ENCODE results near the gene AFAP1L1.

DNA sequence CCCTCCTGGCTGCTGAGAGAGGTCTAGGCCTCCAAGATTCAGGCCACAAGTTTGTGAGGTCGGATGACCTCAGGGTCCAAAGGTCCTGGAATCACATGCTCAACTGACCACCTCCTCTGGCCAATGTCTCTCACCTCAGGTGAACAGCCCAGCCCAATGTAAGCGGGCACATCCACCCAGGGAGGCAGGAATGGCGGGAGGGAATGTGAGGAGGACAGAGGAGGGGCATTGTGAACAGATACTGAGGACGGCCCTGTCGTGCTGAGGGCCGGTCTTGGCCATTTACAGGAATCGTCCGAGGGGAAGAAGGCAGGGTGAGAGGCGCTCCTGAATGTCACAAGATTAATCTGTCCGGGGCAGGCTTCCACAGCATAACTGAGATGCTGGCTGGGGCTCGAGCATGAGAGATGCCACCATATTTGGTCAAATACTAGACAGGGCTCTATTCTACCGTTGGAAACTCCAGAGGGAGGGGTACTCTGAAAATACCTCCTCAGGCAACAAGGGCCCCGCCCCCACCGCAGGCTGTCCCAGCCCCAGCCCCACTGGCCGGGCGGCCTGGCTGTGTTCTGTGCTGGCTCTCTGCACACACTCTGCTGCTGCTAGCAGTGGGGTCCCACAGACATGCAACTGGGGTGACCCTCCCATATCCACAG lies 108.9 kb downstream of the AFAP1L1 start:
- TF ChIP-seq EZH2 (IDR thresholded peaks at IDR 0.05; ENCODE audit: borderline replicate concordance, low read length), result no peak
- TF ChIP-seq, protein P1, sequence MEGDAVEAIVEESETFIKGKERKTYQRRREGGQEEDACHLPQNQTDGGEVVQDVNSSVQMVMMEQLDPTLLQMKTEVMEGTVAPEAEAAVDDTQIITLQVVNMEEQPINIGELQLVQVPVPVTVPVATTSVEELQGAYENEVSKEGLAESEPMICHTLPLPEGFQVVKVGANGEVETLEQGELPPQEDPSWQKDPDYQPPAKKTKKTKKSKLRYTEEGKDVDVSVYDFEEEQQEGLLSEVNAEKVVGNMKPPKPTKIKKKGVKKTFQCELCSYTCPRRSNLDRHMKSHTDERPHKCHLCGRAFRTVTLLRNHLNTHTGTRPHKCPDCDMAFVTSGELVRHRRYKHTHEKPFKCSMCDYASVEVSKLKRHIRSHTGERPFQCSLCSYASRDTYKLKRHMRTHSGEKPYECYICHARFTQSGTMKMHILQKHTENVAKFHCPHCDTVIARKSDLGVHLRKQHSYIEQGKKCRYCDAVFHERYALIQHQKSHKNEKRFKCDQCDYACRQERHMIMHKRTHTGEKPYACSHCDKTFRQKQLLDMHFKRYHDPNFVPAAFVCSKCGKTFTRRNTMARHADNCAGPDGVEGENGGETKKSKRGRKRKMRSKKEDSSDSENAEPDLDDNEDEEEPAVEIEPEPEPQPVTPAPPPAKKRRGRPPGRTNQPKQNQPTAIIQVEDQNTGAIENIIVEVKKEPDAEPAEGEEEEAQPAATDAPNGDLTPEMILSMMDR (conservative IDR thresholded peaks at IDR 0.05 in 1 of 2, IDR thresholded peaks at IDR 0.05 in 1 of 2; ENCODE audit: extremely low read depth in 1 of 2, insufficient read depth in 1 of 2, low read depth in 1 of 2, low read length in 2 of 2), result no peak

Measured in mammary epithelial cell (primary cell).